ENCODE data around the gene GALNT2. TPM values are rescaled to one million over a fixed set of nuclear protein-coding genes. Genes with fewer than 3 reads are reported as not detected.

Gene GALNT2
- total RNA-seq, 1 donor from 2014 or later = 31.9 TPM

DNA sequence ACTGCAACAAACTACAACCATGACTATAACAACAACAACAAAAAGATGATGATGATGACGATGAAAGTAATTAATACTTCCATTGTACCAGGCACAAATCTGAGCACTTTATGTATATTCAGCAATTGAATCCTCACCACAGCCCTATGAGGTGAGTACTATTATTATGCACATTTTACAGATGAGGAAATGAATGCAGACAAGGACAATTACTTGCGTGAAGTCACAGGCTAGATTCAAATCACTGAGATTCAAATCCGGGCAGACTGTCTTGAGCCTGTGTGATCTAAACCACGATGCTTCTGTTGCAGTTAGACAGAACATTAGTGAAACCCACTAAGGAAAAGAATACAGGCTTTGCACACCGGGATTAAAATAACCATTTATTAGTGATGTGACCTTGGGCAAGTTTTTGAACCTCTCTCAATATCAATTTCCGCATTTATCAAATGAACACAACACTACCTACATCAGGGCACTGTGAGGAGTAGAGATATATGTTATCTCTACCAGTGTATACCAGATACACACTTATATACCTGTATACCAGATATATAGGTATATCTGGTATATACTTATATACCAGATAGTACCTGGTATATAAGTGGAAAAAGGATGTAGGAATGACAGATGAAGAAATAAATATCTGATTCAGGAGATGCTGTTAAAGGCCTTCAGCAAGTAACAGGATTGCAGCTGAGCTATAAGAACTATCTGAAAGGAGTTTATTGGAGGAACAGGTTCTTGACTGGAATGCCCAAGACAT, 34.3 kb upstream of the GALNT2 start:
- TF ChIP-seq, protein P1, sequence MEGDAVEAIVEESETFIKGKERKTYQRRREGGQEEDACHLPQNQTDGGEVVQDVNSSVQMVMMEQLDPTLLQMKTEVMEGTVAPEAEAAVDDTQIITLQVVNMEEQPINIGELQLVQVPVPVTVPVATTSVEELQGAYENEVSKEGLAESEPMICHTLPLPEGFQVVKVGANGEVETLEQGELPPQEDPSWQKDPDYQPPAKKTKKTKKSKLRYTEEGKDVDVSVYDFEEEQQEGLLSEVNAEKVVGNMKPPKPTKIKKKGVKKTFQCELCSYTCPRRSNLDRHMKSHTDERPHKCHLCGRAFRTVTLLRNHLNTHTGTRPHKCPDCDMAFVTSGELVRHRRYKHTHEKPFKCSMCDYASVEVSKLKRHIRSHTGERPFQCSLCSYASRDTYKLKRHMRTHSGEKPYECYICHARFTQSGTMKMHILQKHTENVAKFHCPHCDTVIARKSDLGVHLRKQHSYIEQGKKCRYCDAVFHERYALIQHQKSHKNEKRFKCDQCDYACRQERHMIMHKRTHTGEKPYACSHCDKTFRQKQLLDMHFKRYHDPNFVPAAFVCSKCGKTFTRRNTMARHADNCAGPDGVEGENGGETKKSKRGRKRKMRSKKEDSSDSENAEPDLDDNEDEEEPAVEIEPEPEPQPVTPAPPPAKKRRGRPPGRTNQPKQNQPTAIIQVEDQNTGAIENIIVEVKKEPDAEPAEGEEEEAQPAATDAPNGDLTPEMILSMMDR (IDR thresholded peaks at IDR 0.05; ENCODE audit: insufficient read depth, low read length, severe bottlenecking) = no peak
- Histone ChIP-seq H3K36me3 (ENCODE audit: control insufficient read depth, insufficient read depth, low read length) (no peaks in the 10 kb centered on the region), H3K4me3 (ENCODE audit: low read depth, low read length) (no peak overlapping the region), H3K27me3 (ENCODE audit: control insufficient read depth, insufficient read depth, low read length) (no peaks in the 10 kb centered on the region)
- no peak for FAIRE-seq
- no peak for DNase-seq (ENCODE audit: low read depth)

DNA sequence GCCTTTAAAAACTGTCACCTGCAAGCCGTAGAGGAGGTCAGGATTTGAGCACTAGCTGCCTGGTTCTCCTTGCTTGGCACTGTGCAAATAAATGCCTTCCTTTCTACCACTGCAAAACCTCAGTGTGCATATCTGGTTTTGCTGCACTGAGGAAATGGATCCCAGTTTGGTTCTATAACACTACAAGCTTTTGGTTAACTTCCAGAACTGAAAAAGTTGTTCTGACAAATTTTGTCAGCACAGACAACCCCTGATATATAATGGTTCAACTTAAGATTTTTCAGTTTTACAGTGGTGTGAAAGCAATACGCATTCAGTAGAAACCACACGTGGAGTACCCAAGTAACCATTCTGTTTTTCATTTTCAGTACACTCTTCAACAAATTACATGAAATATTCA, 29.8 kb upstream of the GALNT2 start:
- no peaks in the 10 kb centered on the region for H3K36me3 ChIP-seq (ENCODE audit: control insufficient read depth, insufficient read depth, low read length)
- TF ChIP-seq, protein P1 (IDR thresholded peaks at IDR 0.05; ENCODE audit: insufficient read depth, low read length, severe bottlenecking) = no peak
- no peak for FAIRE-seq
- H3K4me3 ChIP-seq (ENCODE audit: low read depth, low read length) = no peak overlapping the region
- no peaks in the 10 kb centered on the region for H3K27me3 ChIP-seq (ENCODE audit: control insufficient read depth, insufficient read depth, low read length)
- DNase-seq (ENCODE audit: low read depth) = no peak

DNA sequence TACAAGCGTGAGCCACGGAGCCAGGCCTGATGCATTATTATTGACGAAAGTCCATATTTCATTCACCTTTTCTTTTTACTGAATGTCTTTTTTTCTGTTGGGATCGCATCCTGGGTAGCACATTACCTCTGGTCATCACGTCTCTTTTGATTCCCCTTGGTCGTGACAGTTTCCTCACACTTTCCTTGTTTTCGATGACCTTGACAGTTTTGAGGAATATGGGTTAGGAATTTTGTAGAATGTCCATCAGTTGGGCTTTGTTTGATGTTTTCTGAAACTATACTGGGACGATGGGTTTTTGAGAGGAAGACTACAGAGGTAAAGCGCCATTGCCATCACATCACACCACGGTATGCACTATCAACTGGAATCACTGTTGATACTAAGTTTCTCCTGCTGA, 26.6 kb upstream of the GALNT2 start:
- no peak for DNase-seq (ENCODE audit: low read depth)
- no peak for FAIRE-seq
- TF ChIP-seq, protein P1 (IDR thresholded peaks at IDR 0.05; ENCODE audit: insufficient read depth, low read length, severe bottlenecking) = no peak
- Histone ChIP-seq H3K36me3 (ENCODE audit: control insufficient read depth, insufficient read depth, low read length) (no peaks in the 10 kb centered on the region), H3K4me3 (ENCODE audit: low read depth, low read length) (no peak overlapping the region), H3K27me3 (ENCODE audit: control insufficient read depth, insufficient read depth, low read length) (no peaks in the 10 kb centered on the region)

DNA sequence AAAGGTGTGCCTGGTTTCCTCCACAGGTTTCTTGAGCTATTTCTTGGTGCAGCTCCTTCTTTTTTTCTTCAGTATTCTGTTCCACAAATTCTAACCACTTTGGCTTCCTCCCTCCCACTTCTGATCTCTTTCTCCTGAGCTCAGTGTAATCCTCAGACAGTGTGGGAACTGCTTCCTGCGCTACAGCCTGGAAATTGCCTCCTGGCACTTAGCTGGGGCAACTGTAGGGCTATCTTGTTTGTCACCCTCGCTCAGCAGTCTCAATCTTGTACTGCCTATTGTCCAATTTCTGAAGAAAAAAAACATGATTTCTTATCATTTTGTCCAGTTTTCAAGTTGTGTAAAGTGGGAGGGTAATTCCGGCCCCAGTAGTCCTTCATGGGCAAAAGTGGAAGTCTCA, 24.0 kb upstream of the GALNT2 start:
- H3K4me3 ChIP-seq (ENCODE audit: low read depth, low read length) = no peak overlapping the region
- TF ChIP-seq, protein P1 (IDR thresholded peaks at IDR 0.05; ENCODE audit: insufficient read depth, low read length, severe bottlenecking) = no peak
- no peak for DNase-seq (ENCODE audit: low read depth)
- FAIRE-seq = no peak
- no peaks in the 10 kb centered on the region for H3K36me3 ChIP-seq (ENCODE audit: control insufficient read depth, insufficient read depth, low read length)
- no peaks in the 10 kb centered on the region for H3K27me3 ChIP-seq (ENCODE audit: control insufficient read depth, insufficient read depth, low read length)

DNA sequence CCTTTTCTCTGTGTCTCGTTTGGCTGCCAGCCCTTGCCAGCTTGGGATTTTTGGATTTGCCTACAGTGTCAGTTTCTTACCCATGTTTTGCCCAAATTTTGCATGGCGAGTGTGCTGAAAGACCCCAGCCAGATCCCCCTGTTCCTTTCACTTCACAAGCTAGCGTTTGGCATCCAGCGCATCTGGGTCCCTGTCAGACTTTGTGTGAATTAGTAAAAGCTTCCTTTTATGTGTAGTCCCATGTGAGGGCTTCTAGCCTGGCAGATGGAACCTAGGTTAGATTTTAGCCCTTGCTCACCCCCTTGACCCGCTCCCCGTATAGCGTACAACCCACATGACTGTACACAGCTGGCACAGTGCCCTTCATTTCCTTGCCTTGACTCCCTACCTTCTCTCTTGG, 22.3 kb upstream of the GALNT2 start:
- no peak overlapping the region for H3K4me3 ChIP-seq (ENCODE audit: low read depth, low read length)
- no peaks in the 10 kb centered on the region for H3K36me3 ChIP-seq (ENCODE audit: control insufficient read depth, insufficient read depth, low read length)
- no peak for FAIRE-seq
- TF ChIP-seq, protein P1 (IDR thresholded peaks at IDR 0.05; ENCODE audit: insufficient read depth, low read length, severe bottlenecking) = no peak
- DNase-seq (ENCODE audit: low read depth) = no peak
- H3K27me3 ChIP-seq (ENCODE audit: control insufficient read depth, insufficient read depth, low read length) = no peaks in the 10 kb centered on the region
